GM21515 (cell line): Measurements from ENCODE around the gene WNK3.
"Not testable (repeated sequence)": the region's sequence is repeated elsewhere in the genome, so short reads cannot be mapped to it uniquely, and the experiment has no call there.

Source experiments
- ATAC-seq: cut with Tn5 transposase; IDR thresholded peaks from one replicate; pipeline ENCODE4 v1.9.1; 2021; ENCODE audit not compliant: unreplicated experiment

WNK3 gene

GRCh38 chrX:54357414-54358377 is at the start of gene WNK3:
TSS of gene WNK3 (minus strand) at chrX:54358046.
- ATAC-seq, result no peak

GRCh38 chrX:54407266-54407665 is 49.4 kb upstream of the WNK3 start:
- no peak for ATAC-seq

- ATAC-seq, result no peak
Observed at GRCh38 chrX:54397113-54397512, 39.3 kb upstream of the WNK3 start.

- ATAC-seq, result no peak
Observed at GRCh38 chrX:54386314-54386713, 28.5 kb upstream of the WNK3 start.

GRCh38 chrX:54384661-54385060 is 26.8 kb upstream of the WNK3 start:
- not testable (repeated sequence) for ATAC-seq

- no peak for ATAC-seq
Observed at GRCh38 chrX:54359408-54359807, 1.6 kb upstream of the WNK3 start.

- no peak for ATAC-seq
Observed at GRCh38 chrX:54358424-54359211, 772 bp upstream of the WNK3 start.

- no peak for ATAC-seq
Observed at GRCh38 chrX:54352677-54353076, 5.2 kb downstream of the WNK3 start.

- not testable (repeated sequence) for ATAC-seq
Observed at GRCh38 chrX:54337383-54337782, 20.5 kb downstream of the WNK3 start.

GRCh38 chrX:54325077-54325476 is 32.8 kb downstream of the WNK3 start:
- ATAC-seq, result no peak

GRCh38 chrX:54320067-54320466 is 37.8 kb downstream of the WNK3 start:
- ATAC-seq, result no peak

- ATAC-seq, result no peak
Observed at GRCh38 chrX:54306379-54306778, 51.5 kb downstream of the WNK3 start.

- no peak for ATAC-seq
Observed at GRCh38 chrX:54301516-54301915, 56.3 kb downstream of the WNK3 start.

GRCh38 chrX:54294306-54294705 is 63.5 kb downstream of the WNK3 start:
- no peak for ATAC-seq

- no peak for ATAC-seq
Observed at GRCh38 chrX:54292755-54293154, 65.1 kb downstream of the WNK3 start.

- no peak for ATAC-seq
Observed at GRCh38 chrX:54291758-54292157, 66.1 kb downstream of the WNK3 start.

GRCh38 chrX:54288968-54289367 is 68.9 kb downstream of the WNK3 start:
- no peak for ATAC-seq

- no peak for ATAC-seq
Observed at GRCh38 chrX:54288277-54288676, 69.6 kb downstream of the WNK3 start.

- ATAC-seq, result no peak
Observed at GRCh38 chrX:54281676-54282075, 76.2 kb downstream of the WNK3 start.

- no peak for ATAC-seq
Observed at GRCh38 chrX:54280466-54280865, 77.4 kb downstream of the WNK3 start.

- ATAC-seq, result no peak
Observed at GRCh38 chrX:54271664-54272063, 86.2 kb downstream of the WNK3 start.

GRCh38 chrX:54248309-54248708 is 109.5 kb downstream of the WNK3 start:
- no peak for ATAC-seq
